Suprapubic skin (tissue), 4 donors: ENCODE results near the gene LRMDA.

Experiments
- CTCF ChIP-seq, 2 donors: fragments of 200-600 bp in 1 of 2; fragments of 450-650 bp in 1 of 2; sonication (generic) in 1 of 2; IDR thresholded peaks; one replicate each; pipeline ENCODE4 v1.5.1; 2016 to 2019; ENCODE audit warnings: antibody characterized with exemption in 2 of 2, mild to moderate bottlenecking in 1 of 2, moderate library complexity in 1 of 2
- EP300 ChIP-seq: sonication (generic); formaldehyde crosslinking; IDR thresholded peaks from one replicate; pipeline ENCODE4 v1.6.1; 2017; ENCODE audit warnings: antibody characterized with exemption
- POLR2A ChIP-seq, 2 donors: fragments of 450-650 bp; IDR thresholded peaks; one replicate each; pipeline ENCODE4 v1.6.1; 2017; ENCODE audit warnings: antibody characterized with exemption in 2 of 2, mild to moderate bottlenecking in 2 of 2, moderate library complexity in 2 of 2
- POLR2AphosphoS5 ChIP-seq, 3 donors: sonication (generic); formaldehyde crosslinking; IDR thresholded peaks; one replicate each; pipeline ENCODE4 v1.6.1; 2017; ENCODE audit warnings: antibody characterized with exemption in 3 of 3

GRCh38 chr10:75866300-75866625, 434.8 kb downstream of the LRMDA start:
- TF ChIP-seq CTCF (IDR thresholded peaks at IDR 0.05) (no peak), POLR2AphosphoS5 (IDR thresholded peaks at IDR 0.05) (no peak), EP300 (no peak), POLR2A (IDR thresholded peaks at IDR 0.05) (no peak)
